NCI-H2107 (cell line): ENCODE measurements around the gene SNAPC3.
"Not testable (repeated sequence)": the region's sequence is repeated elsewhere in the genome, so short reads cannot be mapped to it uniquely, and the experiment has no call there.

Experiments used
- DNase-seq: peaks from one replicate; lab custom pipeline; 2025; lab: John Stamatoyannopoulos, UW

Gene SNAPC3

GRCh38 chr9:15423231-15423985 lies 732 bp downstream of the SNAPC3 start:
- no peak for DNase-seq

DNA sequence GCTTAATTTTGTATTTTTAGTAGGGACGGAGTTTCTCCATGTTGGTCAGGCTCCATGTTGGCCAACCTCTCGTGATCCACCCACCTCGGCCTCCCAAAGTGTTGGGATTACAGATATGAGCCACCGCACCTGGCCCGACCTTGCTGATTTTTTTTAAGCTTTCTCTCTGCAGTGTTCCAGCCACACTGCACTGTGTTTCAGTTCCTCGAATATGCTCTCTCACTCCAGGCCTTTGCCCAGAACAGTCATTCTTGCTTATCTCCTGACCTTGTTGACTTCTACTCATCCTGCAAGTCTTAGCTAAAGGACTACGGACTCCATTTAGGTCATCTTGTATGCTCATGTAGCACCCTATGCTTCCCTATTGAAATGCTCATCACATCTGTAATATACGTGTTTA lies 3.3 kb downstream of the SNAPC3 start:
- DNase-seq: no peak

GRCh38 chr9:15427702-15428101 lies 5.0 kb downstream of the SNAPC3 start:
- DNase-seq: not testable (repeated sequence)

- no peak for DNase-seq
Measured at GRCh38 chr9:15430920-15431844, 8.5 kb downstream of the SNAPC3 start.

- no peak for DNase-seq
Measured at GRCh38 chr9:15433191-15433590, 10.5 kb downstream of the SNAPC3 start.

GRCh38 chr9:15433661-15434060 lies 11.0 kb downstream of the SNAPC3 start:
- no peak for DNase-seq

DNA sequence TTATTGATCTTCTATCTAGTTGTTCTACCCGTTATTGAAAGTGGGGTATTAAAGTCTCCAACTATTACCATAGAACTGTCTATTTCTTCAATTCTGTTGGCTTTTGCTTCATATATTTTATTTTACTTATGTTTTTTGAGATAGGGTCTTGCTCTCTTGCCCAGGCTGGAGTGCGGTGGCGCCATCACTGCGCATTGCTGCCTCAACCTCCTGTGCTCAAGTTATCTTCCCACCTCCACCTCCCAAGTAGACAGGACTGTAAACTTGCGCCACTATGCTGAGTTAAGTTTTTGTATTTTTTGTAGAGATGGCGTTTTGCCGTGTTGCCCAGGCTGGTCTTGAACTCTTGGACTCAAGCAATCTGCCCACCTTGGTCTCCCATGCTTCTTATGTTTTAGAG lies 16.2 kb downstream of the SNAPC3 start:
- DNase-seq: no peak

DNA sequence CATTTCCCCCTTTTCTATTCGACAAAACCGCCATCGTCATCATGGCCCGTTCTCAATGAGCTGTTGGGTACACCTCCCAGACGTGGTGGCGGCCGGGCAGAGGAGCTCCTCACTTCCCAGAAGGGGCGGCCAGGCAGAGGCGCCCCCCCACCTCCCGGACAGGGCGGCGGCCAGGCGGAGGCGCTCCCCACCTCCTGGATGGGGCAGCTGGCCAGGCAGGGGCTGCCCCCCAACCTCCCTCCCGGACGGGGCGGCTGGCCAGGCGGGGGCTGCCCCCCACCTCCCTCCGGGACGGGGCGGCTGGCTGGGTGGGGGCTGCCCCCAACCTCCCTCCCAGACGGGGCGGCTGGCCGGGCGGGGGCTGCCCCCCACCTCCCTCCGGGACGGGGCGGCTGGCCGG lies 19.2 kb downstream of the SNAPC3 start:
- not testable (repeated sequence) for DNase-seq

DNA sequence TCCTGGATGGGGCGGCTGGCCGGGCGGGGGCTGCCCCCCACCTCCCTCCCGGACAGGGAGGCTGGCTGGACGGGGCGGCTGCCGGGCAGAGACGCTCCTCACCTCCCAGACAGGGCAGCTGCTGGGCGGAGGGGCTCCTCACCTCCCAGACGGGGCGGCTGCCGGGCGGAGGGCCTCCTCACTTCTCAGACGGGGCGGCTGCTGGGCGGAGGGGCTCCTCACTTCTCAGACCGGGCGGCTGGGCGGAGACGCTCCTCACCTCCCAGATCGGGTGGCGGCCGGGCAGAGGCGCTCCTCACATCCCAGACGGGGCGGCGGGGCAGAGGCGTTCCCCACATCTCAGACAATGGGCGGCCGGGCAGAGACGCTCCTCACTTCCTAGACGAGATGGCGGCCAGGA lies 19.6 kb downstream of the SNAPC3 start:
- DNase-seq: not testable (repeated sequence)

DNA sequence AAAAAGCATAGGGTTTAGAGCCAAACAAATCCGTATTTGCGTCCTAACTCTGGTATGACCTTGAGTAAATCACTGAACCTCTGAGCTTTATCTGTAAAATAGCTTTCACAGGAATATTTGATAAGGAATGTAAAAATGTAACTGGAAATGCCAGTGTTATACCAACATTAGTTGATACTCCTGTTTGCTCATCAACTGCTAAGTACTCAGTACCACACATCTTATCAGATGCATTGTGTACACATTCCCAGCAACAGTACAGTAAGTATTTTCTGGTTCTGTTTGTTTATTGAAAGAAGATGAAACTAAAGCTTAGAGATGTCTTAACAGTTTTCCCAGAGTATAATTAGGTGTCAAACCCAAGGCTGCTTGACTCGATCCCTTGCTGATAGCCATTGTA lies 21.5 kb downstream of the SNAPC3 start:
- no peak for DNase-seq

GRCh38 chr9:15453956-15454355 lies 31.3 kb downstream of the SNAPC3 start:
- no peak for DNase-seq

GRCh38 chr9:15461056-15461455 lies 38.4 kb downstream of the SNAPC3 start:
- DNase-seq: no peak

DNA sequence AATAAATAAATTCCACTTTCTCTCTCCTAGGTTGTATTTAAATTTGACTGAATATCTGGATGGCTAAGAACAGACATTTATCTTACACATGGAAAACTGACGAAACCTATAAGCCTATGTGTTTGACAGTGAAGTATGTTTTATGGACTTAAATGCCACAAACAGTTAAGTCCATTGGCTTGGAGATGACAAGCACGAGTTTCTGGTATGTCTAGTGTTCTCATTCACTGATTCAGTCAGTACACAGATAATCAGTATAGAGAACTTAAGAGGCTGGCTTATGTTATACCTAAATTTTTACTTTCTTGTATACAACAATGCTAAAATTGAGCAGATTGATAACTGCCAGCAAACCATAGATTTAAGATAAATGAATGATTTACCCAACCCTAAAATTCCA lies 38.9 kb downstream of the SNAPC3 start:
- DNase-seq: no peak

GRCh38 chr9:15468145-15468544 lies 45.5 kb downstream of the SNAPC3 start:
- DNase-seq: no peak

- no peak for DNase-seq
Measured at GRCh38 chr9:15469406-15469805, 46.7 kb downstream of the SNAPC3 start.

GRCh38 chr9:15469862-15470261 lies 47.2 kb downstream of the SNAPC3 start:
- no peak for DNase-seq

DNA sequence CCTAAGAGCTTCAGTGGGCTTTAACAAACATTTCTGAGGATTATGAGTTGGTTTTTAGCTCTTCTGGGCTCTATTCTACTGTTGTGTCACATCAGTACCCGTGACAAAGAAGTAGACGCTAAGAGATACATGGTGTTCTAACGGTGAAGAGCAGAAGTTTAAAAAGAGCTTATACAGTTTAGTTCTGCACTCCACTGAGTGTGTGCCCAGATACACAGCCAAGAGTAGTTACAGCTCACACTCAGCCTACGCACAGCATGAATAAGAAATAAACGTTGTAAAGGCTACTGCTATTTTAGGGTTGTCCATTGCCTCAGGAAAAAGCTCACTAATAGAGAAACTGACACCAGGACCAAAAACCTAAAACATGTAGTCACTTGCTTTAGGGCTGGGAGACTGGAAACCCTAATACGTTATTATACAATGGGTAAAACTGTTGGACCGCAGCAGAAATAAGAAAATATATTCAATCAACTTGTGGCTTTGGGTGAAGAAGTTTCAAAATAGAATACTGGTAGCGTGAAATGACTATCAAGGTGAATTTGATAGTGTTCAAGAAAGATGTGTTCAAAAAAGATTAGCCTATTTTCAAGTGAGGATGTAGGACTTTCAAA lies 53.4 kb downstream of the SNAPC3 start:
- DNase-seq: no peak

- no peak for DNase-seq
Measured at GRCh38 chr9:15480028-15480427, 57.4 kb downstream of the SNAPC3 start.

- no peak for DNase-seq
Measured at GRCh38 chr9:15482146-15482545, 59.5 kb downstream of the SNAPC3 start.

DNA sequence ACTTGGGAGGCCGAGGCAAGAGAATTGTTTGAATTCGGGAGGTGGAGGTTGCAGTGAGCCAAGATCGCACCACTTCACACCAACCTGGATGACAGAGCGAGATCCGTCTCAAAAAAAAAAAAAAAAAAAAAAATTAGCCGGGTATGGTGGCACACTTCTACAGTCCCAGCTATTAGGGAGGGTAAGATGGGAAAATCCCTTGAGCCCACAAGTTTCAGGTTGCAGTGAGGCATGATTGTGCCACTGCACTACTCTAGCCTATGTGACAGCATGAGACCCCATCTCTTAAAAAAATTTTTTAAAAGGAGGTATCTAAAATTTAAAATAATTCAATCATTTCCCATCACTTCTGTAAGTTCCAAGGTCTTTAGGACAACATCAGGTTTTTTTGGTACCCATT lies 62.1 kb downstream of the SNAPC3 start:
- no peak for DNase-seq

- DNase-seq: no peak
Measured at GRCh38 chr9:15485836-15486666, 63.4 kb downstream of the SNAPC3 start.

DNA sequence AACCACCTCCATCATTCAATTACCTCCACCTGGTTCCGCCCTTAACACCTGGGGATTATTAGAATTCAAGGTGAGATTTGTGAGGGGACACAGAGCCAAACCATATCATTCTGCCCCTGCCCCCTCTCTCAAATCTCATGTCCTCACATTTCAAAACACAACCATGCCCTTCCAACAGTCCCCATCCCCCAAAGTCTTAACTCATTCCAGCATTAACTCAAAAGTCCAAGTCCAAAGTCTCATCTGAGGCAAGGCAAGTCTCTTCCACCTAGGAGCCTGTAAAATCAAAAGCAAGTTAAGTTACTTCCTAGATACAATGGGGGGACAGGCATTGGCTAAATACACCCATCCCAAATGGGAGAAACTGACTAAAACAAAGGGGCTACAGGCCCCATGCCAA lies 69.3 kb downstream of the SNAPC3 start:
- no peak for DNase-seq
